Stimulated activated CD4-positive, alpha-beta T cell treated with anti-CD3 and anti-CD28 coated beads, Interleukin-15, amount 100 ng/mL, for 1 hour (primary cell): ENCODE measurements around the gene MYLIP.

Experiments
- DNase-seq, 2 donors: peaks; one replicate each; pipeline ENCODE4 v3.0.0-alpha.2; 2020; ENCODE audit warnings: low read depth in 1 of 2, low spot score in 1 of 2

The MYLIP gene

GRCh38 chr6:16106991-16107787 is 21.7 kb upstream of the MYLIP start:
- no peak for DNase-seq

- no peak for DNase-seq
Measured at GRCh38 chr6:16108419-16108818, 20.5 kb upstream of the MYLIP start.

GRCh38 chr6:16108921-16109658 is 19.8 kb upstream of the MYLIP start:
- no peak for DNase-seq

GRCh38 chr6:16109659-16110305 is 19.1 kb upstream of the MYLIP start:
- DNase-seq: no peak

- no peak for DNase-seq
Measured at GRCh38 chr6:16118825-16119224, 10.1 kb upstream of the MYLIP start.

GRCh38 chr6:16121339-16121738 is 7.5 kb upstream of the MYLIP start:
- no peak for DNase-seq

- no peak for DNase-seq
Measured at GRCh38 chr6:16122197-16122596, 6.7 kb upstream of the MYLIP start.

- no peak for DNase-seq
Measured at GRCh38 chr6:16124198-16125180, 4.4 kb upstream of the MYLIP start.

- no peak for DNase-seq
Measured at GRCh38 chr6:16126056-16126455, 2.8 kb upstream of the MYLIP start.

GRCh38 chr6:16126861-16127260 is 2.0 kb upstream of the MYLIP start:
- DNase-seq: no peak

- no peak for DNase-seq
Measured at GRCh38 chr6:16127471-16127870, 1.4 kb upstream of the MYLIP start.

GRCh38 chr6:16129623-16130401 is 926 bp downstream of the MYLIP start:
- DNase-seq: peak in 1 of 2 donors; percentile 7

GRCh38 chr6:16130437-16130891 is 1.6 kb downstream of the MYLIP start:
- no peak for DNase-seq

GRCh38 chr6:16130932-16131387 is 2.1 kb downstream of the MYLIP start:
- DNase-seq: no peak

- no peak for DNase-seq
Measured at GRCh38 chr6:16132909-16133308, 4.0 kb downstream of the MYLIP start.

- DNase-seq: no peak
Measured at GRCh38 chr6:16134430-16134829, 5.5 kb downstream of the MYLIP start.

GRCh38 chr6:16135066-16135465 is 6.2 kb downstream of the MYLIP start:
- no peak for DNase-seq

- DNase-seq: no peak
Measured at GRCh38 chr6:16136091-16136490, 7.2 kb downstream of the MYLIP start.

GRCh38 chr6:16136621-16137450 is 8.0 kb downstream of the MYLIP start:
- peak in 1 of 2 donors; percentile 6 for DNase-seq
